HG03097 (cell line): ENCODE results near the gene MARS1.

Source experiments
- ATAC-seq: cut with Tn5 transposase; IDR thresholded peaks from one replicate; pipeline ENCODE4 v1.9.1; 2021; ENCODE audit not compliant: unreplicated experiment, low FRiP score

Gene MARS1

GRCh38 chr12:57456737-57457490 is 31.0 kb upstream of the MARS1 start:
- ATAC-seq = no peak

DNA sequence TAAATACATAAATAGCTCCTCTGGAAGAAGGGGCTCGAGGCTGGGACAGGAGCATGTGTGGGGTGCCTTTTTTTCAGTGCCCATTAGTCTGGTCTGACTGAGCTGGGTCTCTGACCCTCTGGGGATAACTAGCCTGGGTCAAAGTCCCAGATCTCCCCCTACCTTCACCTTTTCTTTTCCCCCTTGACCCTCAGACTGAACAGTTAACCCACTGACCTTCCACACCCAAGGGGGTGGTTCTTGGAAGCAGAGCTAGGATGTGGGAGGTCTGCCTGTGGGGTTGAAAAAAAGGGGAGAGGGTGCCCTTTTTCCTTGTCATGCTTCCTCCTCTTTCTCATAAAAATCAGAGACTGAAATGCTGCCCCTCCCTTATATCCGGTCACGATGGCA is 29.2 kb upstream of the MARS1 start:
- no peak for ATAC-seq

GRCh38 chr12:57459055-57459749 is 28.7 kb upstream of the MARS1 start:
- ATAC-seq = peak; percentile 37

DNA sequence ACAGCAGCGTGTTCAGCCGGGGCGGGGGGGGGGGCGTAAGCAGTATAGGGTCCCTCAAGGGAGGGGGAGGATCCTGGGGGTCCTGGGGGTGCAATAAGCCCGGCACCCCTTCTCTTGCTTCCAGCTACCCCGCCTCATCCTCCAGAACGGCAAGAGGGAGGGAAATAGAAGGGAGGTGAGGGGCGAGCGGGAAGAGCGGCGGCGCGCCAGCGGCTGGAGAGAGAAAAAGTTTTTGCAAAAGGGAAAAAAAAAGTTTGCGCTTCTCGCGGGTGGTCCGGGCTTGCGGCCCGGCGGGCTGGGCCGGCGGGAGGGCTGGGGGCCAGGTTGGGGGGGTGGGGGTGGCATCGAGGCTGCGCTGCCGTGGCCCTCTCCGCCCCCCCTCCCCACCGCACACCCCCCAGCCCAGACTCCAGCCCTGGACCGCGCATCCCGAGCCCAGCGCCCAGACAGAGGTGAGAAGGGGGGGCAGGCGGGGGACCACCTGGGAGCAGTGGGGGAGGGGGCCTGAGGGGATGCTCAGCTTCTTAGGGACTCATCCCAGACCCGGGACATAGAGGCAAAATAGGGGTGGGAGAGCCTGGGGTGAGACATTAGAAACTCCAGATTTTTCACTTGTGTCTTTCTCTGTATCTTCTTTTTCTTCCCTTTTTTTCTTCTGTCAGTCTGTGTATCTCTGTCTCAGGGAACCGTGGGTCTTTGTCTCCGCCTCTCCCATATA is 28.0 kb upstream of the MARS1 start, which contains the start of gene GLI1:
Gene GLI1 (plus strand): TSS at position 36 of the 718 bp plus-strand sequence. CDS start 3,907 bp downstream, outside the sequence.
- no peak for ATAC-seq

GRCh38 chr12:57460468-57460784 is 27.4 kb upstream of the MARS1 start:
- ATAC-seq = no peak

- ATAC-seq = no peak
These were observed 27.0 kb upstream of the MARS1 start for GRCh38 chr12:57460841-57461275.

- no peak for ATAC-seq
These were observed 26.5 kb upstream of the MARS1 start for GRCh38 chr12:57461276-57461916.

DNA sequence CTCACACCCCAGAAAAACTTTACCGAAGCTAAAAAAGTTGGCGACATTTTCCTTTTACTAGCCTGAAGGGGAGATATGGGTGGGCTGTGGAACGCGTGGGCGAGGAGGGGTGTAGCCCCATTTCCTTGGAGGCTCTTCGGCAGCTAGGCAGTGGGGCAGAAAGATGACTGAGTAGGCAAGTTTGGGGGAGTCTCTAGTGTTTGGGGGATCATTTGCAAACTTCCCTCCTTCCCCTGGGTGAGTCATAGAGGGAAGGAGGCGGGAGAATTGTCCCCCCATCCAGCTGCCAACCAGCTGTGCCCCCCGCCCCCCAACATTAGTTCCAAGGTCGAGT is 26.0 kb upstream of the MARS1 start:
- no peak for ATAC-seq

DNA sequence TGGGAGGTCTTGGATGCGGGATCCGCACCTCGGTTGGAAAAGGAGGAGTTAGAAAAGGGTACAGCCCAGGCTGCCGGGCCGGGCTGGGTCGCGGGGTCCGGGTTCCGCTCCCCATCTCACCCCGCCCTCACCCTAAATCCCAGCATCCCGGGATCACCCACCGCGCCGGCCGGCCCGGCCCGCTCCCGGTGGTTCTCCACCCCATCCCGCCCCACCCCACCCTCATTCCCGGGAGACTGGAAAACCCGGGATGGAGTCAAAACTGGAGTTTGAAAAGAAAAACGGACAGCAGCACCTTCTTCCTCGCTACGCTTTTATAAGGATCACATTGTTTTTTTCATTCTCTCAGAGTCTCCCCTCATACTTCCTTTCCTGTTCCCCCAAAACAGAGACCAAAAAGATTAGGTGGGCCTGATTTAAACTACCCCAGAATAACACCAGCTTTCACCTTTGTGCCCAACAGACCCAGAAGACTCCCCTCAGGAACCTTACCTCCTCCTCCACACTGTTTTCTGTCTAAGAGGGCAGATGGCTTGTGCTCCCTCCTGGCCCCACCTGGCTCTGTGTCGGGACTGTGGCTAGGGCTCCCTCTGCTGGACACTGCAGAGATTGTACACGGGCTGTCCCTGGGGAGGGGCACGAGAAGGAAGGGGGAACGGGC is 25.5 kb upstream of the MARS1 start:
- ATAC-seq = peak; percentile 58

DNA sequence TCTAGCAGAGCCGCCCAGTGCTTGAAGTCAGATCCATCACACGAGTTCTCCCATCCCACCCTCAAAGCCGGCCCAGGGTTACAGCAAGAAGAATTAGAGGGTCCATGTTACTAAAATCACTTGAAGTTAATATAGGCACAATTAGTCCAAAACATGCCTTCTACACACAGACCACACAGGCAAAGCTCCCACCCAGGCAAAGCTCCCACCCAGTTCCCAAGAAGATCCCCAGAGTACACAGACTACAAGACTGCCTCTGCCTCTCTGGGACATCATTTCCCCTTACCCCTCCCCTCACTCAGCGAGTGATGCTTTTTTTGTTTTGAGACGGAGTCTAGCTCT is 25.0 kb upstream of the MARS1 start:
- ATAC-seq = no peak

DNA sequence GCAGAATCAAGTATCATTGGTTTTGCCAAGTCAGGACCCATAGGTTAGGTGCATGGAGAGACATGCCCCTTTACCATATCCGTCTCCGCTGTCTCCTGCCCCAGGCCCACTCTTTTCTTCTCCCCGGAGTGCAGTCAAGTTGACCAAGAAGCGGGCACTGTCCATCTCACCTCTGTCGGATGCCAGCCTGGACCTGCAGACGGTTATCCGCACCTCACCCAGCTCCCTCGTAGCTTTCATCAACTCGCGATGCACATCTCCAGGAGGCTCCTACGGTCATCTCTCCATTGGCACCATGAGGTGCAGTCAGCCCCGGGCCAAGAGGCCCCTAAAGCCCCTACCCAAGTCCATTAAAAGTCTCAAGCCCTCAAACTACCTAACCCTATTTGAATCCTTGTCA is 23.3 kb upstream of the MARS1 start:
- ATAC-seq = no peak

DNA sequence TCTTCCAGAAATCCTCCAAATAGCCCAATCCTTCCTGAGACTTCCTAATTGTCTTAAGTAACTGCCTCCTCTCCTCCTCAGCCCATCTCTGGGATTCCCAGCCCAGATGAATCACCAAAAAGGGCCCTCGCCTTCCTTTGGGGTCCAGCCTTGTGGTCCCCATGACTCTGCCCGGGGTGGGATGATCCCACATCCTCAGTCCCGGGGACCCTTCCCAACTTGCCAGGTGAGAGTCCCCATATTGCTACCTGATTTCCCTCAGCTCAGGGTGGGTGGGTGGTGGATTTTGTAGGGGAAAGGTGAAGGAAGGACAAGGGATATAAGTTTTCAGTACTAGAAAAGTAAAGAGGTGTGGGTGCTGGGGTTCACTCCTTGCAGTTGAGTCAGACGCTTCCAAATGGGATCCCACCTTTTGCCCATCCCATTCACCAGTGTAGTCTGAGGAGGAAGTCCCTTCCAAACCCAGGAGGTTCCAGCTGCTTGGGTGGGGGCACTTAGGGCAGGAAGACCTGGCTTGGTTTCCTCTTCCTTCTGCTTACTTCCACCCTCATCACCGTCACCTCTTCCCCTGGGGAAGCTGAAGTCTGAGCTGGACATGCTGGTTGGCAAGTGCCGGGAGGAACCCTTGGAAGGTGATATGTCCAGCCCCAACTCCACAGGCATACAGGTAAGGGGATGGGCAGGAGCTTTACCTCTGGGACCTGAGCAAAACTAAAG is 22.7 kb upstream of the MARS1 start:
- no peak for ATAC-seq

GRCh38 chr12:57465747-57466505 is 21.9 kb upstream of the MARS1 start:
- no peak for ATAC-seq

- ATAC-seq = no peak
These were observed 20.5 kb upstream of the MARS1 start for GRCh38 chr12:57467212-57467874.

DNA sequence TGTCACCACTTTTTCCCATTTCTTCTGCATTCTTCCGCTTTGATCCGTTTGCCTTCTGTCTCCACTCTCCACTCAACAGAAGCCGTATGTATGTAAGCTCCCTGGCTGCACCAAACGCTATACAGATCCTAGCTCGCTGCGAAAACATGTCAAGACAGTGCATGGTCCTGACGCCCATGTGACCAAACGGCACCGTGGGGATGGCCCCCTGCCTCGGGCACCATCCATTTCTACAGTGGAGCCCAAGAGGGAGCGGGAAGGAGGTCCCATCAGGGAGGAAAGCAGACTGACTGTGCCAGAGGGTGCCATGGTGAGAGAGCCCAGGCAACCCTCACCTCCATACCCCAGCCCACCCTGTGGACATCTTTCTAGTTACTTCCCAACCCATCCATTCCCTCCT is 20.0 kb upstream of the MARS1 start:
- ATAC-seq = no peak

- ATAC-seq = no peak
These were observed 18.3 kb upstream of the MARS1 start for GRCh38 chr12:57469296-57470164.

- ATAC-seq = no peak
These were observed 17.4 kb upstream of the MARS1 start for GRCh38 chr12:57470286-57470969.
